ENCODE data around the gene PPP1R9A.

- TF ChIP-seq POLR2A (IDR thresholded peaks at IDR 0.05), result no peak
- TF ChIP-seq CTCF (IDR thresholded peaks at IDR 0.05), result no peak
- no peak for TF ChIP-seq EP300 (IDR thresholded peaks at IDR 0.05)
Observed at GRCh38 chr7:94974423-94974822, 67.0 kb downstream of the PPP1R9A start.

Data from tibial nerve (tissue), 4 donors.